HK-2 (cell line): Measurements from ENCODE around the gene MAPT.
"Not testable (repeated sequence)": the region's sequence is repeated elsewhere in the genome, so short reads cannot be mapped to it uniquely, and the experiment has no call there.

ENCODE experiments used
- DNase-seq: peaks from one replicate; pipeline ENCODE4 v3.0.0-alpha.2; 2018; ENCODE audit not compliant: unreplicated experiment

Gene MAPT

DNA sequence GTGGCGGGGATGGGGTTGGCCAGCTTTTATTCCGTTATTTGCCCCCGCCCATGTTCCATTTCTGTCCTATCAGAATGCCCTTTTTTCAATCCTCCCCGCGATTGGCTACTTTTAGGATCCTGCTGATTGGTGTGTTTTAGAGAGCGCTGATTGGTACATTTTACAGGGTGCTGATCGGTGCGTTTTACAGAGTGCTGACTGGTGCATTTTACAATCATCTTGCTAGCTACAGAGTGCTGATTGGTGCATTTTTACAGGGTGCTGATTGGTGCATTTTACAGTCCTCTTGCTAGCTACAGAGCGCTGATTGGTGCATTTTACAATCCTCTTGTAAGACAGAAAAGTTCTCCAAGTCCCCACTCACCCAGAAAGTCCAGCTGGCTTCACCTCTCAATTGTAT, 32.2 kb upstream of the MAPT start:
- not testable (repeated sequence) for DNase-seq

DNA sequence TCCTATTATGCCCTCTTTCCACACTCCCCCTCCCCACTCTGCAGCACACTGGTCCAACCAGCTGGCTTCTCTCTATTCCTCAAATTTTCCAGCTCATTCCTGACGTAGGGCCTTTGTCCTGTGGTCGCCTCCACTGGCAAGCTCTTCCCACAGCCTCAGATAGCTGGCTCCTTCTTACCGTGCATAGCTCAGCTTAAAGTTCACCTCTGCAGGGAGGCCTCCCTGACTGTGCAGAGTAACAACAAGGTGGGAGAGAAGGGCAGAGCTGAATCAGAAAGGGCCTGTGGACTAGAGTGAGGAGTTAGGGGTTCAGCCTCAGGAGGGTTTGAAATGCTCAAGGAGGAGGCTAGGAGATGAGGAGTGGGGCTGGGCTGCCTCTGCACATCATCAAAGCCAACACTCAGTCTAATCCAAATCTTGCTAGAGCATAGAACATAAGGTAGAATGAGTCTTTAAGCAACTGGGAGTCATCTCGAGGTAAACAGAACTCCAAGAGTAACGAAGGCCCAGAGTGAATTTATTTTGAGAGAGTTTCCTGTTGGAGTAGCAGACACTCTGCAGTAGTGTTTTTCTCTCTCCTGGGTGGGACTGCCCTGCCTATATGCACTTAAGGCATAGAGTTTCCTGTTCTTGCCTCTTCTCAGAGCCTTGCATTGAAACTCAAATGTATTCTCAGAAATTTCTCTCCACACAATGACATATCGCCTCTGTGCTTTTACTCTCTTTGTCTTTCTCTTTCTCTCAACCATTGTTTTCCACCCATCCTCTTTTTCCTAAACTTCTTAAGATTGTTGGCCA, 30.3 kb upstream of the MAPT start:
- no peak for DNase-seq

DNA sequence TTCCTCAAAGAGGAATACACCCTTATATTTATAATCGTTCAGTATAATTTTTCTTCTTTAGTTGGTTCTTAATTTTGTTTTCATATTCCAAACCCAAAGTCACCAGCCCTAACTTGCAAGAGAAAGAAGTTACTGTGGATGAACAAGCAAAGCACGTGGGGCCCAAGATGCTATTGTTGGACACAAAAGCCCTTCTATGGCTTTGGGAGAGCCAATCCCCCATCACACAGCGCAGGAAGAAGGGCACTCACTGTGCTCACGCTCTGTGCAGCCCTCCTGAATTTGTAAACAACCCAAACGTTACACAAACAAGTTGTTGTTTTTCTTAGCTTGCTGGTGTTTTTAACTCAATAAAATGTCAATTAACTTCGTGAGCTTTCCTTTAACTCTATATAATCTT, 27.2 kb upstream of the MAPT start:
- no peak for DNase-seq

DNA sequence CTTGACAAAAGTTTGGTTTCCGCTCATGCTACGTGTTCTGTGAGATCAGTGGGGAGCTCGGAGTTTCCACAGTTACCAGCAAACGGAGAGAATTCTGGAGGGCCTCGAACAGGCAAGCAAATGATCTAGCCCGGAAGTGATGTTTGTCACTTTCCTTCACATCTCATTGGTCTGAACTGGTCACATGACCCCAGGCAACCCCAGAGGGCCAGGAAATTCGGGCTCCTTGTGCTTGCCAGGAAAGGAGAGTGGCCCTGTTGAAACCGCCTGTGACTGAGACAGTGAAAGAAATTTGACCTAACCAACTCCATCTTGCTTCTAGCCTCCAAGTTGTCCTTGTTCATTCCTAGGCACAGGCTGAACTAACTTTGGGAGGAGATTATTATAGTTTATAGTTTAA, 26.7 kb upstream of the MAPT start:
- DNase-seq: no peak

DNA sequence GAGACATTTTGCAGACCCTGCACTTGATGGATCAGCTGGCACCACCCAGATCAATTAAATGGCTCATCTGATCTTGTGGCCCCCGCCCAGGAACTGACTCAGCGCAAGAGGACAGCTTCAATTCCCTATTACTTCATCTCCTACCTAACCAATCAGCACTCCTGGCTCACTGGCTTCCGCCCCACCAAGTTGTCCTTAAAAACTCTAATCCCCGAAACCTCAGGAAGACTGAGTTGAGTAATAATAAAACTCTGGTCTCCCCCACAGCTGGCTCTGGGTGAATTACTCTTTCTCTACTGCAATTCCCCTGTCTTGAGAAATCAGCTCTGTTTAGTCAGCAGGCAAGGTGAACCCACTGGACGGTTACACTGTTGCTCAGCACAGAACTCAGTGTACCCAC, 26.1 kb upstream of the MAPT start:
- no peak for DNase-seq

DNA sequence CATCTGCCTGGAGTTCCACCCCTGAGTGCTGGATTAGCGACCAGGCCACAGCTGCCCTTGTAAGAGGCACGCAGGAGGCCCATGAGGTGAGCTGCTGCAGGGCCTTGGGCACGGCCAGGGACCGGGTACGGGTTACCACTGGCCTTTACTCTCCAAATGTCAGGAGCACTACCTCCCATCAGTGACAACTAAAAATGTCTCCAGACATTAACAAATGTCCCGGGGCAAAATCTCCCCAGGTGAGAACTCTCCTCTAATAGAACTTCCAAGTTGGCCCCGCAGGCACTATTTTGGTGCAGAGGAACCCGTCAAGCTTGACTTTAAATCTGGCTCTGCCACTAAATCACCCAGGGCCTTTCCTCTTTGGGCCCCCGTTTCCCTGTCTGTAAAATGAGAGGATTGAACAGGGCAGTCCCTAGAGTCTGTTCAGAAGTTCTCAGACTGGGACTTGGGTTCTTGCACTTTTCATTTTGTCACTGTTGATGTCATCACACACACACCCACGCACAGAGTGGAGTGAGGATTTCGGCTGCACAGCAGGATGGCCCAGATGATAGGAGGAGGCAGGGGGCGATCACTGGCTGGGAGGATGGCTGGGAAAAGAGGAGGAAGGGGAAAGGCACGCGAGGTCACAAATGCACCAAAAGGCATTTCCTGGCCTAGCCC, 24.5 kb upstream of the MAPT start:
- DNase-seq: no peak

DNA sequence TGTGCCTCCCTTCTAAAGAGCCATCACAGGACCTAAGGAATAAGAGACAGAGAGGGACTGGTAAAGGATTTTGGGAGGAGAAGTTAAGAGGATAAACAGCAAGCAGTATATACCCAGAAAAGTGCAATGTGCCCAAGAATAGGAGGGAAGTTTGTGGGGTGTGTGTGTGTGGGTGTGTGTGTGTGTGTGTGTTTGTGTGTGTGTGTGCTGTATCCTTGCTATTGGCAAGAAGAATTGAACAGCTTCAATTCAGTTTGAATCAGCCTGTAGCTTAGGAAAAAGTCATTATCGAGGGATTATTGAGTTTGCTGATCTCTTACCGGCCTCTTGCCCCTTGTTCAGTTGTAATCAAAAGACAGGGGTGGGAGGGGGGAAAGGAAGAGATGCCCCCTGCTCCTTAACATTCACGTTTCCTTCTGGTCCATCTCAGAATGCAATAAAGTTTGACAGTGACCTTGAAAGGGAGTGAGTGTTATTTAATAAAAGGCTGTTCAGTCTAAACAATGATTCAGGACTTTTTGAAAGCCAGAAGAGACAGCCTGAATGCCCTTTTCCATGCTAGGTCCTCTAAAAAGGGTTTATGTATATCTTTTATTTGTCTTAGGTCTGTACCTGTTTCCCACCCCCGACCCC, 23.9 kb upstream of the MAPT start:
- DNase-seq: no peak

DNA sequence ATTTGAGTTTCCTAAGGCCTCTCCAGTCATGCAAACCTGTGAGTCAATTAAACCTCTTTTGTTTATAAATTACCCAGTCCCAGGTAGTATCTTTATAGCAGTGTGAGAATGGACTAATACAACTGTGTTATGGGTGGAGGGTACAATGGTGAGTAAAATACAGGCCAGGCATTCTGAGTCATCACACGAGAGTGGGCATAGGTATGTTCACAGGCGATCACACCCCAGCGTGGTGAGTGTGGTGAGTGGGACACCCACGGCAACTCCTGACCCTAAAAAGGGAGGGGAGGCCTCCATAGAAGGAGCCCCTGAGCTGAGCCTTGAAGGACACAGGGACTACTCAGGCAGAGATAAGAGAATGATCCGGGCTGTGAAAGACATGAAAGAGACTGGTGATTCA, 22.6 kb upstream of the MAPT start:
- DNase-seq: no peak

DNA sequence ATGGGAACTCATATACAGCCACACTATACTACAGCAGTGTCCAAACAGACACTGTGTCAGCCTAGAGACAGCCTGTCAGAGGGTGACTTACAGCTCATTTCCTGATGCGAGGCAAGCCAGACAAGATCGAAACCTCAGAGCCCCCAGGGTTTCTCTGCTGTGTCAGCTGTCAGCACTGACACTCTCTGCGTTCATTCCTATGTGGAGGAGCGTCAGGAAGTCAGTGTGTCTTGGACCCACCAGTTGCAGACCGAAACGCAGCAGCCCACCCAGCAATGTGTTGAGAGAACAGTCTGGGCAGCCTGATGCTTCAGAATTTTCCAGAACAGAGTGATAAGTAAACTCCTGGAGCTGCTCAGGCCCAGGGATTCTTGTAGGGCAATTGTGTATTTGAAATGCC, 20.6 kb upstream of the MAPT start:
- DNase-seq: no peak

DNA sequence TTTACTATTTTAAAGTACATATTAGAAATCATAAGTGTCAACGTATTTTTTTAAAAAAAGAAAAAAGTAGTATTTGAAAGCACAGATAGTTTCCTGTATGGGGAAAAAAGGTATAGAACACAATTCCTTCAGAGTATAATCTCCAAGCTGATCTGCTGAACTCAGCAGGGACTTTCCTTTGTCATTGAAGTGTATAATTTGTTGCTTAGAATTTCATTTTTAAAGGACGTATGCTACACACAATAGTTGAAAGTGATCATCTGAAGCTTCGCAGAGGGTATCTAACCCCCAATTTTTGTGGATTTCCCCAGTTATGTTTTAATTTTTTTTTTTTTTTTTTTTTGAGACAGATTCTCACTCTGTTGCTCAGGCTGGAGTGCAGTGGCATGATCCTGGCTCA, 20.2 kb upstream of the MAPT start:
- no peak for DNase-seq

DNA sequence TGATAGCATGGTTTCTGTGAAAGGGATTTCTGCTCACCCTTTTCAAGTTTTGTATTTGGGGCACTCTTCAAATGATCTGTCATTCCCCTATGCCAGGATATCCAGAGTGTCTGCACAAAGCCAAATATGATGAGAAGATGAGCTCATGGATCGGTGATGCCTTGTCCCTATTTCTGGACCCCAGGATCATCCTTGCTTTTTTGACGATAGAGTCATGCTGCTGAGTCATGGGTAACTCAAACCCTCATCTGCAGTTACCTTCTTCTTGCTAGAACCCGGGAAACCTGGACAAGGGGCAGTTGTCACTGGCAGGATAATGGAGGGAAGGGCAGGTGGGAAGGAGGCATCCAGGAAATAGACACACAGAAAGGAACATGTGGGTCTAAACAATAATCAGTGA, 17.8 kb upstream of the MAPT start:
- DNase-seq: no peak

DNA sequence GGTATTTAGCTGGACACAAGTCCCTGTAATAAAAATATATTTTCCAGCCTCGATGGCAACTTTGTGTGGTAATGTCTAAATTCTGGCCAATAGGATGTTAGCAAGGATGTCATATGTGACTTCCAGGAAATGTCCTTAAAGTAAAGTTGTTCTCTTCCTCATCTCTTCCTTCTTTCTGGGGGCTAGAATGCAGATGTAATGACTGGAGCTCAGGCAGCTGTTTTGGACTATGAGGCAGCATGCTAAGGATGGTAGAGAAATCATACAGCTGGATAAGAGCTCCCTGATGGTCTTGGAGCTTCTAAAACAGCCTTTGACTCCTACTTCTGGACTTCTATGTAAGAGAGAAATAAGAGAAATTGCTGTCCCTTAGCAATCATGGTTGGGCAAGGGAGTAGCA, 16.9 kb upstream of the MAPT start:
- no peak for DNase-seq

DNA sequence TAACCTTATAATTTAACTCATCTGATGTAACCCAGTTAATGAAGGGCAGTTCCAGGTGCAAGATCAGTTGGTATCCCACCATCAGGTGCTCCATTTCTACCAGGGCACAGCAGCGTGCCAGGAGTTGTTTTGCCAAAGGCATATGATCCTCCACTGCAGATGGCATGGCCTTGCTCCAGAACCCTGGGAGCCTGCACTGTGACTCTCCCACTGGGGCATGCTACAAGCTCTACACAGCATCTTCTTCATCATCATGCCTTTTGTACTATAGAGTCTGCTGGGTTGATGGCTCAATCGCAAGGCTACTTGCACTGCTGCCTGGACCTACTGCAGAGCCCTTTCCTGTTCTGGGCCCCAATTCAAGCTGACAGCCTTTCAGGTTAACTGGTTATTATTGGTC, 11.3 kb upstream of the MAPT start:
- no peak for DNase-seq

DNA sequence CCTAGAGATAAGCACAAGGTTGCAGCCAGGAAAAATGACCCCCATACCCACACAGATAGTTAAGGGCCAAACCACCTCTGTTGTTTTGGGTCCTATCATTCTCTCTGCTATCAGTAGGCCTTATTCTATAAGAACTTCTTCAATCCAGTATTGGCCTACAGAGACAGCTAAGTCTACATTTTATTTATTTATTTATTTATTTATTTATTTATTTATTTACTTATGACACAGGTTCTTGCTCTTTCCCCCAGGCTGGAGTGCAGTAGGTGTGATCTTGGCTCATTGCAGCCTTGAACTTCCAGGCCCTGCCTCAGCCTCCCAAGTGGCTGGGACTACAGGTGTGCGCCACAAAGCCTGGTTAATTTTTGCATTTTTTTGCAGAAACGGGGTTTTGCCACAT, 7.5 kb upstream of the MAPT start:
- DNase-seq: no peak

DNA sequence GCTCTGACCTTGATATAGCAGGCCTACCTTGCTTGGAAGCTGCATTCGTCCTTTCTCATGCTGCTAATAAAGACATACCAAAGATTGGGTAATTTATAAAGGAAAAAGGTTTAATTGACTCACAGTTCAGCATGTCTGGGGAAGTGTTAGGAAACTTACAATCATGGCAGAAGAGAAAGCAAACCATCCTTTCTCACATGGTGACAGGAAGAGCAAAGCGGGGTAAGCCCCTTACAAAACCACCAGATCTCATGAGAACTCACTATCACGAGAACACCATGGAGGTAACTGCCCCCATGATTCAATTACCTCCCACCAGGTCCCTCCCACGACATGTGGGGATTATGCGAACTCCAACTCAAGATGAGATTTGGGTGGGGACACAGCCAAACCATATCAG, 6.0 kb upstream of the MAPT start:
- DNase-seq: no peak

DNA sequence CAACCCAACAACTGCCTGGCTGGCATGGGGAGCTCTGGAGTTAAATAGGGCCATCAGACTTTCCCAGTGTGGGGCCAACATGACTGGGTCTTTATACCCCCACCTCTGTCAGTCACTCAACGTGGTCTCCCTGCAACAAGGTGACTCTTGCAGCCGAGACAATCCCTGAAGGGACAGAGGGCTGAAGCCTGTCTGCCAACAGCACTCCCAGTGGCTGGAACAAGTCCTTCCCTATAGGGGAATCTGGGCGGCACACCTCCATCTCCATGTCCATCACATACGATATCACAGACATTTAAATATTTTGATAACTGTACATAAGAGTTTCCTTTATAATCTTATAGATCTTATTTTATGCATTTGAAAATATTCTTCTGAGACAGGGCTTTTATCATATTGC, 4.8 kb upstream of the MAPT start:
- no peak for DNase-seq

DNA sequence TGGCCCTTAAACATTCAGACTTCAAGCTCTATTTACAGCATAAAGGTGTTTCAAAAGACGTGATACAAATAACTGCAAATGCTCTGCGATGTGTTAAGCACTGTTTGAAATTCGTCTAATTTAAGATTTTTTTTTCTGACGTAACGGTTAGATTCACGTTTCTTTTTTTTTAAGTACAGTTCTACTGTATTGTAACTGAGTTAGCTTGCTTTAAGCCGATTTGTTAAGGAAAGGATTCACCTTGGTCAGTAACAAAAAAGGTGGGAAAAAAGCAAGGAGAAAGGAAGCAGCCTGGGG, 681 bp upstream of the MAPT start:
- DNase-seq: no peak

DNA sequence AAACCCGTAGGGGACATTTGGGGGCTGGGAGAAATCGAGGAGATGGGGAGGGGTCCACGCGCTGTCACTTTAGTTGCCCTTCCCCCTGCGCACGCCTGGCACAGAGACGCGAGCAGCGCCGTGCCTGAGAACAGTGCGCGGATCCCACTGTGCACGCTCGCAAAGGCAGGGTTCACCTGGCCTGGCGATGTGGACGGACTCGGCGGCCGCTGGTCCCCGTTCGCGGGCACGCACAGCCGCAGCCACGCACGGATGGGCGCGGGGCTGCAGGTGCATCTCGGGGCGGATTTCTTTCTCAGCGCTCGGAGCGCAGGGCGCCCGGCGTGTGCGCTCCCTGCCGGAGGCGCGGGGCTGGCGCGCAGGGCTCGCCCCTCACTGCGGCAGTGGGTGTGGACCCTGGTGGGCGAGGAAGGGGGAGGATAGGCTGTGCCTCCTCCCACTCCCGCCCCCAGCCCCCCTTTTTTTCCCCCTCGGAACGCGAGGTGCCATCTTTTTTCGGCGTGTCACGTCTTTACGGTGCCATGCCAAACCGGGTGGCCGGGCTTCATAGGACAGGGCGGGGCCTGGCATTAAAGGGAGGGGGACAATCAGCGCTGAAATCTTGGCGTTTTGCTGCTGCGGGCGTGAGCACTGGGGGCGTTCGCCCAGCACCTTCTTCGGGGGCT, 1.1 kb downstream of the MAPT start:
- DNase-seq: no peak

DNA sequence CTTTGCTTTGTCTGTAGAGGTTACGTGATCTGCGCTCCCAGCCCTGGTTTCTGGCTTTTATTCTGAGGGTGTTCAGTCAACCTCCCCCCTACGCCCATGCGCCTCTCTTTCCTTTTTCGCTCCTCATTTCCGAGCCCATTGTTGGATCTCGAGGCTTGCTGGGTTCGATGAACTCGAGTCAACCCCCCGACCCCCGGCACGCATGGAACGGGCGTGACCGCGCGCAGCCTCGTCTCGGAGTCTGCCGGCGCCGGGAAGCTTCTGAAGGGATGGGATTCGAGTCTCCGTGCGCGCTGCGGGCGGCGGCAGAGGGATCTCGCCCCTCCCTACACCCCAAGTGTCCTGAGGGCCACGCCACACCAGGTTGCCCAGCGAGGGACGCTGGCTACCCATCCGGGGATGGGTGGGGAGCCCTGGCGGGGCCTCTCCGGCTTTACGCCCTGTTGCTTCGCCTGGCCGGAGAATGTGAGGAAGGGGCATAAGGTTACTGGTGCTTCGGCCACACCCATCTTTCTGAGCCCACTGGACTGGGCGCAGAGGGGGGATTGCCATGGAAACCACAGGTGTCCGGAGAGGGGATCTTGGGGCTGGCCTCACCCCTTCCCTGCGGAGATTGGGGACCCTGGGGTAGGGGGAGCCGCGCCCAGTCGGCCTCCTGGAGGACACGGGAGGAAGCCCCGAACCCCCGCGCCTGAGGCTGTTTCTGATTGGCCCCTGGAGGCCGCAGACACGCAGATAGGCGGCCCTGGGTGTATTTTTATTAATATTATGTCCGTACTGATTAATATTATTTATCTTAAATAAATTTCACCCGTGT, 1.8 kb downstream of the MAPT start:
- no peak for DNase-seq

DNA sequence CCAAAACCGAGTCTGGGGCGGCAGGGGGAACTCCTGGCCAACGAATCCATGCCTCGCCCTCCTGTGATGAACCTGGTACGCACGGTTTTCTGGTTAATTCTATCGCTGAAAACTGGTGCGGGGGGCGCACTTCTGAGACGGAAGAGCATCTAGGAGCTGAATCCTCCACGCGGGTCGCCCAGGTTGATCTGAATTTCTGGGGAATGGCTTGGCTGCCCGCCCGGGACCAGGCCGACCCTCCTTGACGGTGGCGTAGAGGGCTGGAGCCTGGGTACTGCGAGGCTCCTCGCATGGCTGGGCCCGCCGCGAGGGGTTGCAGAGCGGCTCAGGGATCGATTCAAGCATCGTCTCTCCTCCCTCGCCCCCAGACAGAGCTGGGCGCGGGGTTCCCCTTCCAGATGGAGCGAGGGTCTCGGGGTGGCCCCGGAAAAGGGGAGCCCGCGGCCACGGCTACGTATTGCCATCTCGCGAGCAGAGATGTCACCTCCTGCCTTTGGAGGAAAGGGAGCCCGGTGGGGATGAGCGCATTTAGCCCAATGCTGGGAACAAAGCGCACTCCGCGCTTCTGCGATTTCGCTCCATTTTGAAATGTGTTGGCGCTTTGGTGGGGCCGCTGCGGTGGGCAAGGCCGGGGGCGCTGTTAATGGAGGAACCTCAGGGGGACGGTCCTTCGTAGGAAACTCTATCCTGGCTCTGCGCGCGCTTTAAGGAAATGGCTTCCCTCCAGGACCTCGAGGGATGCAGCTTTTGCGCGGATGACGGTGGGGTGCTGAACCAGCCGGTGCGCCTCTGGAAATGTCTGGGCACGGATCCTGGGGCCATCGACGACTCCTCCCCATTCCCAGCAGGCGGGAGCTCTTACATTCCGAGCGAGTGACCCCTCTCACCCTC, 2.7 kb downstream of the MAPT start:
- DNase-seq: no peak

DNA sequence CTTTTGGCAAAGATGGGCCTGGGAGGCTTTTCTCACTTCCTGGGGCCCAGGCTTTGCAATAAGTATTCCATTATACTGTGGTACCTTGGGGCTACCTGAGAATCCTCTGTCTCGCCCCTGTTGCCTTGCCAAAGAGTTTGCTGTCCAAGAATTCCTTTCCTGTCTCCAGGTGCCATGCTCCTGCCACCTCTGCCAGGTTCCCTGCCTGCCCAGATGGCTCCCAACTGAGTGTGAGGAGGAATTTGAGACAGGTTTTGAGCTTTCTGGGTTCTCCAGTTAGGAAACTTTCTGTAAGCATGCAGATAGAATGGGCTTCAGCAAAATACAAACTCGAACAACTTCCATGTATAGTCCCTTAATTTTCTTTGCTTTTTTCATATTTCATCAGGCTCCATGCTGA, 5.8 kb downstream of the MAPT start:
- DNase-seq: no peak
